K562 (cell line): ENCODE measurements around the gene ADAMTSL3. TPM values are rescaled to one million over a fixed set of nuclear protein-coding genes. Genes with fewer than 3 reads are reported as not detected.

Source experiments
- ATAC-seq: fragments of 200-7000 bp; cut with Tn5 transposase; 3 replicates; pipeline ENCODE4 v1.9.1; 2020; ENCODE audit warnings: moderate library complexity
- BruUV-seq: library from RNA; stranded (reverse); fragments of 400-500 nt; replicated peaks from 2 replicates; lab custom pipeline; 2021; lab: Mats Ljungman, UMichigan
- CTCF ChIA-PET: fragments of 300-600 bp; formaldehyde crosslinking; extraction: SDS; loops from one replicate; lab custom pipeline; 2021; ENCODE audit warnings: low intra/inter-chr PET ratio; lab: Yijun Ruan, JAX
- POLR2A ChIA-PET: fragments of 300-600, 350-650 bp; sonication (Branson Sonifier 250); formaldehyde crosslinking; extraction: SDS; loops from one replicate; lab custom pipeline; 2021; ENCODE audit warnings: antibody characterized with exemption, inconsistent platforms; lab: Yijun Ruan, JAX
- DNase-seq, 4 experiments: peaks; one replicate each; pipeline versions ENCODE4 v3.0.0 to v3.0.0-alpha.2; 2011 to 2018; ENCODE audit warnings: low spot score in 3 of 4, mixed read lengths in 3 of 4; ENCODE audit errors: extremely low read depth in 1 of 4
- FAIRE-seq: peaks from 2 replicates; lab custom pipeline; 2011; peaks lifted over from hg19 to GRCh38; lab: Jason Lieb, UNC
- H2AFZ ChIP-seq: 2 replicates; pipeline ENCODE4 v1.6.0; 2011; ENCODE audit warnings: low read depth, low read length, control low read depth, inconsistent platforms
- H3K27ac ChIP-seq: fragments of 200-600 bp; 3 replicates; pipeline ENCODE4 v1.8.0; 2011; ENCODE audit warnings: low read depth, mild to moderate bottlenecking, control low read depth, inconsistent platforms, low read length, moderate library complexity, mixed read lengths; ENCODE audit errors: extremely low read depth
- H3K27me3 ChIP-seq, 2 experiments: fragments of 300-600 bp in 1 of 2; 2 replicates in 1 of 2; 3 replicates in 1 of 2; pipeline versions ENCODE4 v1.6.0 to v1.8.0; 2011; ENCODE audit warnings: inconsistent platforms in 2 of 2, low read length in 2 of 2, mild to moderate bottlenecking in 1 of 2, mixed read lengths in 1 of 2, moderate library complexity in 1 of 2; ENCODE audit not compliant: control insufficient read depth in 2 of 2, insufficient read depth in 2 of 2
- H3K36me3 ChIP-seq: fragments of 300-600 bp; 3 replicates; pipeline ENCODE4 v1.8.0; 2011; ENCODE audit warnings: mild to moderate bottlenecking, low read length, inconsistent platforms; ENCODE audit not compliant: control insufficient read depth, insufficient read depth
- H3K4me1 ChIP-seq, 2 experiments: fragments of 200-600 bp in 1 of 2; replicated peaks in 1 of 2; 2 replicates in 1 of 2; 3 replicates in 1 of 2; pipeline versions ENCODE4 v1.5.1 to v1.8.0; 2011; ENCODE audit warnings: inconsistent platforms in 2 of 2, low read length in 2 of 2, mild to moderate bottlenecking in 1 of 2, mixed read lengths in 1 of 2, moderate library complexity in 1 of 2; ENCODE audit not compliant: control insufficient read depth in 2 of 2, insufficient read depth in 2 of 2
- H3K4me2 ChIP-seq: 2 replicates; pipeline ENCODE4 v1.6.1; 2011; ENCODE audit warnings: low read length, control low read depth, inconsistent platforms, mixed read lengths; ENCODE audit not compliant: insufficient read depth
- H3K4me3 ChIP-seq: fragments of 200-600 bp; sonication (generic), shearing (Covaris generic); 2 replicates; pipeline ENCODE4 v1.5.1; 2016; ENCODE audit warnings: control low read depth, inconsistent platforms
- H3K79me2 ChIP-seq: fragments of 200-600 bp; 3 replicates; pipeline ENCODE4 v1.8.0; 2011; ENCODE audit warnings: low read length, inconsistent platforms; ENCODE audit not compliant: control insufficient read depth, insufficient read depth
- H3K9ac ChIP-seq, 2 experiments: 2 replicates each; pipeline versions ENCODE4 v1.6.0 to v1.6.1; 2011; ENCODE audit warnings: low read depth in 2 of 2, low read length in 2 of 2, control low read depth in 1 of 2, inconsistent platforms in 1 of 2, mild to moderate bottlenecking in 1 of 2, mixed read lengths in 1 of 2; ENCODE audit not compliant: insufficient read depth in 1 of 2
- H3K9me1 ChIP-seq: one replicate; pipeline ENCODE4 v1.6.0; 2011; ENCODE audit warnings: inconsistent platforms, mild to moderate bottlenecking, low read length, moderate library complexity; ENCODE audit not compliant: control insufficient read depth, insufficient read depth
- H3K9me3 ChIP-seq: replicated peaks from 2 replicates; pipeline ENCODE4 v1.5.1; 2011; ENCODE audit warnings: low read depth, low read length, inconsistent platforms; ENCODE audit not compliant: control insufficient read depth, insufficient read depth
- H4K20me1 ChIP-seq: replicated peaks from 2 replicates; pipeline ENCODE4 v1.6.1; 2011; ENCODE audit warnings: low read length, inconsistent platforms, mixed read lengths; ENCODE audit not compliant: control insufficient read depth, insufficient read depth
- KAT8 ChIP-seq: fragments of 450-650 bp; IDR thresholded peaks from 2 replicates; pipeline ENCODE4 v1.6.1; 2016; ENCODE audit warnings: low read depth, mild to moderate bottlenecking
- RAD21 ChIP-seq, 2 experiments: fragments of 250-450 bp in 1 of 2; fragments of 450-650 bp in 1 of 2; sonication (Bioruptor Pico) in 1 of 2; formaldehyde crosslinking in 1 of 2; IDR thresholded peaks in 1 of 2; conservative IDR thresholded peaks in 1 of 2; 2 replicates each; pipeline versions ENCODE4 v1.4.0 to v1.8.0; 2020 to 2022; ENCODE audit warnings: mild to moderate bottlenecking in 2 of 2, moderate library complexity in 1 of 2
- TOE1 ChIP-seq, 2 experiments: fragments of 450-650 bp in 1 of 2; sonication (generic) in 1 of 2; formaldehyde crosslinking in 1 of 2; IDR thresholded peaks; 2 replicates each; pipeline versions ENCODE4 v1.7.1 to v1.8.0; 2016 to 2022; ENCODE audit warnings: borderline replicate concordance in 2 of 2, mild to moderate bottlenecking in 2 of 2, antibody characterized with exemption in 1 of 2, inconsistent platforms in 1 of 2, low read depth in 1 of 2, missing genetic modification reagents in 1 of 2, moderate library complexity in 1 of 2
- ZNF217 ChIP-seq: sonication (generic); formaldehyde crosslinking; IDR thresholded peaks from 2 replicates; pipeline ENCODE4 v1.8.0; 2022; ENCODE audit warnings: mild to moderate bottlenecking, missing genetic modification reagents
- ZNF384 ChIP-seq: IDR thresholded peaks from 2 replicates; pipeline ENCODE4 v1.6.1; 2012; ENCODE audit warnings: low read depth, low read length, improper control_type of control experiment
- WGBS: fragments of 100-300 bp; shearing (Covaris generic); methylation state at CpG from one replicate; pipeline ENCODE4 v1.1.6; 2016; ENCODE audit warnings: low coverage, mixed read lengths; ENCODE audit not compliant: insufficient coverage; ENCODE audit errors: missing lambda C conversion rate; 5-methylcytosine and 5-hydroxymethylcytosine counted together
- in situ Hi-C: fragments of 300-500 bp; cut with MboI; formaldehyde crosslinking; loops from 4 replicates; pipeline ENCODE4 v1.15.0; 2018; ENCODE audit warnings: inconsistent platforms, mixed read lengths
- intact Hi-C: fragments of 100-400 bp; cut with micrococcal nuclease; formaldehyde crosslinking; loops from 2 replicates; pipeline ENCODE4 v1.14.2; 2022
- polyA plus RNA-seq, 8 experiments: library from polyadenylated mRNA; depleted of rRNA in 4 of 8; stranded (reverse) in 5 of 8; unstranded in 3 of 8; fragments of >200 nt; fragmentation: Nextera tagmentation in 2 of 8; fragmentation: Illumina TruSeq in 1 of 8; extraction: Ambion mirVana in 2 of 8; extraction: Trizol in 1 of 8; gene quantifications; 2 replicates each; pipeline versions ENCODE4 v1.2.1 to v1.2.3, GENCODE V29; 2011 to 2014; ENCODE audit warnings: inconsistent platforms in 1 of 8, missing spikeins in 1 of 8
- total RNA-seq, 7 experiments: library from RNA; depleted of rRNA in 6 of 7; stranded (reverse); fragments of >200 nt in 6 of 7; fragmentation: Illumina TruSeq in 2 of 7; extraction: Trizol in 2 of 7; gene quantifications; 2 replicates each; pipeline versions ENCODE4 v1.2.1 to v1.2.3, GENCODE V29; 2011 to 2021; ENCODE audit warnings: low replicate concordance in 1 of 7

Gene ADAMTSL3
- total and polyA plus RNA-seq, 9 of the 15 experiments (the other 6 are each of a cell fraction or from before 2014, with no cell fraction given): 0.01 to 0.18 (median 0.07) TPM; not detected in 3

DNA sequence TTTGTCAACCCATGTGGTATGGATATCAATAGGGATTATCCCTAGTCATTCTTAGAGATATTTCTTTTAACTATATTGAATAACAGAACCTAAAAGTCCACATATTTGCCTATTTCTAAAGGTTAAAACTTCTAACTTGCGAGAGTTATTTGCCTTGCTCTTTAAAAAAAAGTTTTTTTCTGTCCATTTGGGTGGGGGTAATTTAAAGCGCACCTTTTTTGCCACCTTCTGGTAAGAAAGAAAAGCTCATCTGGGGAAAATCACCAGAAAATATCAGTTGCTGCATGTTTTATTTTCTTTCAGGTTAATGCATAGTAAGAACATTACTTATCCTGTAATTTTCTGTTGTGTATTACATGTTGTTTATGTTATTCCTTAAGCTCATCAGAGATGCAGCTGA is 339.7 kb downstream of the ADAMTSL3 start:
- ChIA-PET CTCF (no interaction called here), POLR2A (interaction anchor here (0.8 to 1.0 kb wide), 2 partner anchors 11 to 20 kb away, joined by 3 to 4 read pairs; no protein-coding TSS in a partner anchor)
- BruUV-seq: no TSS peak
- no peaks in the 10 kb centered on the region for H3K4me1 ChIP-seq
- H2AFZ ChIP-seq: no peak overlapping the region
- no peak overlapping the region for H3K4me3 ChIP-seq
- H3K9me1 ChIP-seq: no peaks in the 10 kb centered on the region
- TF ChIP-seq RAD21 (CRISPR knock-in tag; conservative IDR thresholded peaks at IDR 0.05 in 1 of 2, IDR thresholded peaks at IDR 0.05 in 1 of 2): peak in 1 of 2 experiments; percentile 15; a peak in 1 of 4 replicates
- no peak for TF ChIP-seq TOE1 (IDR thresholded peaks at IDR 0.05; ENCODE audit: borderline replicate concordance)
- no peak for TF ChIP-seq TOE1 (CRISPR knock-in tag; IDR thresholded peaks at IDR 0.05; ENCODE audit: borderline replicate concordance, low read depth)
- no peak for TF ChIP-seq ZNF217 (CRISPR knock-in tag)
- TF ChIP-seq KAT8: no peak
- peak; percentile 79 for TF ChIP-seq ZNF384
- H3K27me3 ChIP-seq: 0 out of 5 replicates have a peak, but pooled peaks cover 0 to 4% of the 10 kb centered on the region in 2 experiments
- ATAC-seq: no peak
- FAIRE-seq: no peak
- H4K20me1 ChIP-seq: no peaks in the 10 kb centered on the region; the same call in 1 of the 2 replicates
- no peaks in the 10 kb centered on the region for H3K9me3 ChIP-seq
- intact Hi-C loops (no loop called here), in situ Hi-C loops (no loop called here)
- no peak overlapping the region for H3K4me2 ChIP-seq
- H3K79me2 ChIP-seq: no peaks in the 10 kb centered on the region
- H3K27ac ChIP-seq: no peak overlapping the region
- no peak overlapping the region for H3K9ac ChIP-seq
- 0% methylated on average over 2 of the region's 2 CpGs for whole genome bisulfite sequencing
- no peaks in the 10 kb centered on the region for H3K36me3 ChIP-seq
- no peak for DNase-seq
